IPS-NIHi11 (cell line): ENCODE data around the gene S100A14.
"Not testable (repeated sequence)": the region's sequence is repeated elsewhere in the genome, so short reads cannot be mapped to it uniquely, and the experiment has no call there.

Source experiments
- DNase-seq: peaks from one replicate; pipeline ENCODE4 v3.0.0; 2012; ENCODE audit warnings: mixed read lengths, low spot score

The S100A14 gene

DNA sequence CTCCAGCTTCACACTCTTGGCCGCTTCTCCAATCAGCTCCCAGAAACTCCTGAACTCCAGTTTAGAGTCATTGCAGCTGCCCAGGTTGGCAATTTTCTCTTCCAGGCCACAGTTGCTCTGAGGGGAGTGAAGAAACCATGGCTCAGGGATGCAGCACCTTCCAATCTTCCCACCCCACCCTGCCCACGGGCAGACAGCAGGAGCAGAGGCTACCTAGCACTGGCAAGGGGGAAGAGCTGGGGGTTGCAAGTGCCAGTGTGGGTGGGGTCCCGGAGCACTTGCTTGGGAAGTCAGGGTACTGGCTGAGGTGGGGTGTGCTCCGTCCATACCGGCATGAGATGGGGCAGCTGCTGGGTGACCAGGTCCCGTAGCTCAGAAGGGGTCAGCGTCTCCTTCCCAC is 1.2 kb downstream of the S100A14 start:
- DNase-seq, result no peak

DNA sequence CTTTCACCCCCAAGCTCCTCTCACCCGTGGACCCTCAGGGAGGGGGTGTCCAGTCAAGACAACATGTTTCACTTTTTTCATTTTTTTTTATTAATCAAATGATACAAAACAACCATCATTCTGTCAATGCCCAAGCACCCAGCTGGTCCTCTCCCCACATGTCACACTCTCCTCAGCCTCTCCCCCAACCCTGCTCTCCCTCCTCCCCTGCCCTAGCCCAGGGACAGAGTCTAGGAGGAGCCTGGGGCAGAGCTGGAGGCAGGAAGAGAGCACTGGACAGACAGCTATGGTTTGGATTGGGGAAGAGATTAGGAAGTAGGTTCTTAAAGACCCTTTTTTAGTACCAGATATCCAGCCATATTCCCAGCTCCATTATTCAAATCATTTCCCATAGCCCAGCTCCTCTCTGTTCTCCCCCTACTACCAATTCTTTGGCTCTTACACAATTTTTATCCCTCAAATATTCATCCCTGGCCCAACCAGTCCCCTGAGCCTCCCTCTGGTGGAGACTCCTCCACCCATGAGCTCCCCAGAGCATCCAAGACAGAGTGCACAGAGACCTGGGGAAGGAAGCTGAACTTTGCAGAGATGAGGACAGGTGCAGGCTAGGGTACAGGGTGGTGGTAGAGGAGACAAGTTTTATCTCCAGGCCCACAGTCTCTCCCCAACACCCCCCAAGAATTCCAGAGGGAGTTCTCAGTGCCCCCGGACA is 1.8 kb downstream of the S100A14 start:
- no peak for DNase-seq

- no peak for DNase-seq
Measured at GRCh38 chr1:153613406-153613805, 2.7 kb downstream of the S100A14 start.

DNA sequence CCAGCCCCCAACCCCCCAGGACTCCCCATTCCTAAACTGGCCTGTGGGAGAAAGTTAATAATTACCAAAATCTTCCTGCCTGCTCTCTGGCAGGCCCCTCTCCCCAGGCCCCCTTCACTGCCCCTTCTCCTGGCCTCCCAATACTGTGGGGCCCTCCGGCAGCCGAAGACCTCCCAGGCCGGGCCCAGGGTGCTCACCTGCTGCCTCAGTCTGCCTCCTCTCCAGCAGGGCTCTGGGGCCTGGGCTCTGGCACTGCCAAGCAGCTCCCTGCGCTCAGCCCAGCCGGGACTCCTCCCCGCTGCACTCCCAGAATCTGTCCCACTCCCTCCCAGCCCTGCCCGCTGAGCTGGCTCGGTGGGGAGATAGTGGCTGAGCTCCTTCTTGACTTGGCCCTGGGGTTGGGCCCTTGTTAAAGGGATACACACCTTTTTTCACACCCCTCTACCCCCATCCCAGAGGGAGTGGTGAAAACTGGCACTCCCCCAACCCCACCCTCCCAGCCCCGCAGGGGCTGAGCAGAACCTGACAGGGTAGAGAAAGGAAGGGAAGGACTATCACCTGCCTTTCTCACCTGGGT is 3.3 kb downstream of the S100A14 start, which contains the start of gene S100A16:
S100A16 (minus strand) TSS at position 383 of the 577 bp plus-strand sequence. CDS start 4,986 bp downstream, outside the sequence.
- peak; percentile 86 for DNase-seq

DNA sequence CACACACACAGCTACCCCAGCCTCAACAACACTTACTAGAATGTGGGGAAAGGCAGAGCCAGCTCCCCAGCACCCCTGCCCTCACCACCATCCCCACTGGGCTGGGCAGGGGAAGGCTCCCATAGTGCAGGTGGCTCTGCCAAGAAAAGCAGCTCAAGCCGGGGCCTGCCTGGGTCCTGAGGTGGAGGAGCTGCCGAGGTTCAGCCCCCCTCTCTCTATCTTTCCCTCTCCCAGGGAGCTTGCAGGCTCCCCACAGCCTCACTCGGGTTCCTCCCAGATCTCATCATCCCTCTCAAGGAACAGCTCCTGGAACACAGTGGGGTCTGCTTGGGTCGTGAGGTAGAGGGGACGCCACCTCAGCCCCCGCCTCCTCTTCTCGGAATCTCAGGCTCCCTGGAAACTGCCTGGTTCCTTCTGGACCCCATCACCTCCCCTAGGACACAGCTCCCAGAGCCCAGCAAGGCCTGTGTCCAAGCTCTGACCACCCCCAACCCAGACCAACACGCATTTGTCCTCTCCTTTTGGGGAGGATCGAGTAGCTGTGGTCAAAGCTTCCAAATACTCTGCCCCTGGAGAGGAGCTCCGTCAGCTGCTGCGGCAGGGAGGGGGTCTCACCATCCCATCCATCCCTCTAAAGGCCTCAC is 3.9 kb downstream of the S100A14 start:
- no peak for DNase-seq

DNA sequence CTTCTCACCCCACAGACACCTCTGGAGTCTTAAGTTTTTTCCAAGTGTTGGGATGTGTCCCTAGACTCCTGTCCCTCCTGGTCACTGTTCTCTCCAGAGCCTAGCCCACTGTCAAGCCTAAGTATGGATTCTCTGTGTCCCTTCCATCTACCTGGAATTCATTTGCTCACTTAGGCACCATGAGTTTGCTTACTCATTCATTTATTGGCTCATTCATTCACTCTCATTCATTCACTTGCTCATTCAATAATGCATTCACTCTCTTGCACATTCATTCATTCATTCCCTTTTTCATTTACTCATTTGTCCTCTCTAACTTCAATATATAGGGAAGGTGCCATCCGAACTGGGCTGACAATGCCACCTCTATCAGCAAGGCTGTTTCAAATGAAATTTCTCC is 4.8 kb downstream of the S100A14 start:
- no peak for DNase-seq

DNA sequence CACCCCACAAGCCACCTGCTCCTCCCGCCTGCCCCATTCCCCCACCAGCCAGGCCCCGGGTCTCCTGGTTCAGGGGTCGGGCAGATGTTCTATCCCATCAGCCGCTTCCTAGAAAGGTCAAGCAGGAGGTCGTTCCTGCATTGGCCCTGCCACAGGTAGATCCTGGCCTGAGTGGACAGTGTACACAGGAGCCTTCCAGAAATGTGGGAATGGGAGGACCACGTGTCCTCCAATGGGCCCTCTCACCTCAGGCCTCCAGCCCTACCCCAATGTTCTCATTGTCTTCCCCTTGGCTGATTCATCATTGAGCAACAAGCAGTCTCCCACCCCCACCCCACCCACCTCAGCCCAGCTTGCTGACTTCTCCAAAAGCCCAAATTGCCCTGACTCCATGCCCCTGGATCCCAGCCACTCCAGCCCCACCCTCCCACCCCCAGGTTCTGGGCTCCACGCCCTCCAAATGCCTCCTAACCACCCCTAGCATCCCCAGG is 5.3 kb downstream of the S100A14 start:
- DNase-seq, result no peak

- no peak for DNase-seq
Measured at GRCh38 chr1:153610334-153610733, 5.8 kb downstream of the S100A14 start.

DNA sequence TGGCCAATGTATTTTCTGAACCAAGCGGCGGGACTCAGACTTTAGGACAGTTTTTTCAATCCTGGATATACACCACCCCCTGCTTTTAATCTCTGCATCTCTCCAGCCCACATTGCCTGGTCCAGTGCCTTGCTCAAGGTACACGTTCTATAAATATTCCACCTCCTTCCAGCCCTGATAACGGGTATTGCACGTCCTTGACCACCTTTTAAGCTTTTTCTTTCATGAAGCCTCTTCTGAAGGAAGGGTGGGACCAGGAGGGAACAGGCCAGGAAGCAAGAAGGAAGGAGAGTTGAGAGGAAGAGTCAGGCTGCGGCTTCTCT is 6.6 kb downstream of the S100A14 start:
- no peak for DNase-seq

GRCh38 chr1:153608742-153609584 is 7.2 kb downstream of the S100A14 start:
- DNase-seq, result peak; percentile 91

GRCh38 chr1:153608089-153608682 is 7.9 kb downstream of the S100A14 start:
- no peak for DNase-seq

- DNase-seq, result no peak
Measured at GRCh38 chr1:153607381-153607780, 8.7 kb downstream of the S100A14 start.

GRCh38 chr1:153606194-153606593 is 9.9 kb downstream of the S100A14 start:
- DNase-seq, result no peak

GRCh38 chr1:153602749-153603148 is 13.4 kb downstream of the S100A14 start:
- DNase-seq, result no peak

DNA sequence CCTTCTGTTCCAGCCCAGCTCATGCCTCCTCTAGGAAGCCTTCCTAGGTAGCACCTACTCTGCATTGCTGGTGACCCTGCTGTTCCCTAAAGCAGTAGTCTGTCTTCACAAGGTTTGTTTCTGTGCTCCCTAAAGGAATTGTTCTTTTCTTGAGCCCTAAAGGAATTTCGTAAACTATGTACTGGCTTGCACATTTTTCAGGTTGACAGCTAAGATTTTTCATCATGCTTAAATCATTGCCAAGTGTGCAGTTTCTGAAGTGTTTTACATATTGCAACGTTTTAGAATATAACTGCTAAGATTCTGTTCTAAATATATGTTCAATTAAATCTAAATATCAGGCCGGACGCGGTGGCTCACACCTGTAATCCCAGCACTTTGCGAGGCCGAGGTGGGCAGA is 16.3 kb downstream of the S100A14 start:
- no peak for DNase-seq

DNA sequence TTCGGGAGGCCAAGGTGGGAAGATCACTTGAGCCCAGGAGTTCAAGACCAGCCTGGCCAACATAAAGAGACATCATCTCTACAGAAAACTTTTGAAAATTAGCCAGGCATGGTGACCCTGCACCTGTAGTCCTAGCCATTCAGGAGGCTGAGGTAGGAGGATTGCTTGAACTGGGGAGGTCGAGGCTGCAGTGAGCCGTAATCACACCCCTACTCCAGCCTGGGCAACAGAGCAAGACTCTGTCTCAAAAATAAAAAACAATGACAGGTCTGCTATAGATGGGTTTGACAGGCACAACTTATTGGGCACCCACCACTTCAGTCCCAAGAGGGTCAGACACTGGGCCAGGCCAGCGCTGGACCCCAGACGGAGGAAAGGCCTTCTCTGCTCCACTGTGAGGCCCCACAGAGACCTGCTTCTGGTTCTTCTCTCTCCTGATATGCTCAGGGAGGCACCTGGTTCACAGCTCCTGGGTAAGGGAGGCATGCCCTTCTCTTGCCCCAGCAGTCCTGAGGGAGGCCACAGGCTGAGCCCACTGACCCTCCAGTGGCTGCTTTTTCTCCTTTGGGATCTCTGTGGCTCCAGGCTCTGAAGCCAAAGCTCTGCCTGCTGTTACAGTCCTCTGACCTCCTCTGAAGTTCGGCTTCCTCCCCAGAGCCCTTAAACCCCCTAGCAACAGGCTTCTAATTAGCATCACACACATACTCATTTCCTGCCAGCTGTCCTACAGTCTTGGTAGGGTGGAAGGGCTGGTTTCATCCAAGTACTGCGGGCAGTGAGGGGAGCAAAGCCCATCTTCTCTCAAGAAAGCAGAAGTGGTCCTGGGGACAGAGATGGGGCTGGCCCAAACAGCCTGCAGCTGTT is 17.6 kb downstream of the S100A14 start:
- peak; percentile 79 for DNase-seq

GRCh38 chr1:153597206-153597605 is 18.9 kb downstream of the S100A14 start:
- no peak for DNase-seq

GRCh38 chr1:153592748-153593147 is 23.4 kb downstream of the S100A14 start:
- no peak for DNase-seq

DNA sequence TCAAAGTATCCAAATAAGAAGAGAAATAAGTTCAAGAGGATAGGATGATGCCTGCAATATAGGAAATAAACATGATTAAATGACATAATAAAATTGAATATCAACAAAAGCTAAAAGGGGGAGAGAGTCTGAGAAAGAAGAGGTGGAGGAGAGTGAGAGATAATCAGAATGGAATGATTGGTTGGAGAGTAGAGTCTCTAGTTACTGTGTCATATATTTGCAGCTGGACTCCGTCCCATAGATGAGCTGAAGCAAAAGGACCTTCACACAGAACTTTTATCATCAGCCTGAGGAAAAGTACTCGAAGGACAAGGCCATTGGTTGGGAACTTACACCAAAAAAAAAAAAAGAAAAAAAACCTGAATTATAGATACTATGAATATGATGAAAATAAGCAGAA is 27.6 kb downstream of the S100A14 start:
- DNase-seq, result no peak

DNA sequence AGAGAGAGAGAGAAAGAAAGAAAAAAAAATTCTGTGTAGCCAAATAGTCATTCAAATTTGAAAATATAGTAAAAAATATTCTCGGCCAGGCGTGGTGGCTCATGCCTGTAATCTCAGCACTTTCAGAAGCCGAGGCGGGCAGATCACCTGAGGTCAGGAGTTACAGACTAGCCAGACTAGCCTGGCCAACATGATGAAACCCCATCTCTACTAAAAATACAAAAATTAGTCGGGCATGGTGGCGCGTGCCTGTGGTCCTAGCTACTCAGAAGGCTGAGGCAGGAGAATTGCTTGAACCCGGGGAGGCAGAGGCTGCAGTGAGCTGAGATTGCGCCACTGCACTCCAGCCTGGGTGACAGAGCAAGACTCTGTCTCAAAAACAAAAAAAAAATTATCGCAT is 28.1 kb downstream of the S100A14 start:
- not testable (repeated sequence) for DNase-seq

GRCh38 chr1:153587314-153587713 is 28.8 kb downstream of the S100A14 start:
- DNase-seq, result no peak
